ENCODE measurements around the gene UBASH3A.

DNA sequence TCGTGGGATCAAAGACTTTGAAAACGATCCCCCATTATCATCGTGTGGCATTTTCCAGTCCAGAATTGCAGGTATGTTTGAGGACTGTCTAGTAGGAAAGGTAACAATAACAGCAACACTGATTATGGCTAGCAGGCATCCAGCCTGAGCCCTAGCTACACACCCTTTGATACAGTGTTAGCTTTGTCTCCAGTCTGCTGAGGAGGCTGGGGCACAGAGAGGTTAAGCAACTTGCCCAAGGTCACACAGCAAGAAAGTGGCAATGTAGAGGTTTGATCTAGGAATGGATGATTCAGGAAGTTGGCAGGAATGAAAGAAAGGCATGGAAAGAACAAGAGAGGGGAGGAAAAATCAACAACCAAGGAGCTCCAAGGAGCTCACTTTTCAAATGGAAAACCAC is 31.2 kb downstream of the UBASH3A start:
- TF ChIP-seq MAX (IDR thresholded peaks at IDR 0.05) (no peak), TAF1 (IDR thresholded peaks at IDR 0.05; ENCODE audit: low read depth) (no peak), TCF12 (IDR thresholded peaks at IDR 0.05; ENCODE audit: low read depth) (no peak), FOXM1 (IDR thresholded peaks at IDR 0.05; ENCODE audit: borderline replicate concordance, low read depth) (no peak), EP300 (IDR thresholded peaks at IDR 0.05; ENCODE audit: borderline replicate concordance) (no peak), RAD21 (IDR thresholded peaks at IDR 0.05; ENCODE audit: low read depth) (no peak), REST (IDR thresholded peaks at IDR 0.05; ENCODE audit: low read depth) (no peak), ZBTB7A (IDR thresholded peaks at IDR 0.05; ENCODE audit: low read depth) (no peak)
